Measurements from ENCODE around the gene MTRF1.

GRCh38 chr13:41271456-41272285 is 8.3 kb upstream of the MTRF1 start:
- TF ChIP-seq POLR2A (IDR thresholded peaks at IDR 0.05; ENCODE audit: borderline replicate concordance, extremely low read depth, insufficient read depth, insufficient read length) (no peak), ZNF274 (IDR thresholded peaks at IDR 0.05; ENCODE audit: low read depth, low read length) (no peak), FOSL1 (IDR thresholded peaks at IDR 0.05; ENCODE audit: low read depth) (no peak), CTCF (IDR thresholded peaks at IDR 0.05 in 2 of 3, conservative IDR thresholded peaks at IDR 0.05 in 1 of 3; ENCODE audit: borderline replicate concordance in 1 of 3, insufficient read depth in 1 of 3, low read depth in 2 of 3, low read length in 2 of 3) (no peak), EZH2 (IDR thresholded peaks at IDR 0.05) (no peak), CBX3 (IDR thresholded peaks at IDR 0.05; ENCODE audit: low read depth) (no peak), CEBPB (IDR thresholded peaks at IDR 0.05; ENCODE audit: low read depth) (no peak), POLR2AphosphoS5 (IDR thresholded peaks at IDR 0.05; ENCODE audit: low read depth, low read length) (no peak), SP1 (IDR thresholded peaks at IDR 0.05; ENCODE audit: low read depth) (no peak), EZH2phosphoT487 (IDR thresholded peaks at IDR 0.05; ENCODE audit: borderline replicate concordance) (no peak), YY1 (IDR thresholded peaks at IDR 0.05; ENCODE audit: extremely low read depth, insufficient replicate concordance, low read depth, low read length) (no peak)
